Measurements from ENCODE around the gene EEPD1.

EEPD1 gene

GRCh38 chr7:36192053-36192824 is 39.2 kb downstream of the EEPD1 start:
- no peak for DNase-seq

- no peak for DNase-seq
These were observed 39.8 kb downstream of the EEPD1 start for GRCh38 chr7:36192877-36193276.

- DNase-seq = no peak
These were observed 45.8 kb downstream of the EEPD1 start for GRCh38 chr7:36198854-36199266.

- DNase-seq = no peak
These were observed 46.3 kb downstream of the EEPD1 start for GRCh38 chr7:36199329-36199728.

GRCh38 chr7:36201122-36201723 is 48.2 kb downstream of the EEPD1 start:
- DNase-seq = no peak

- no peak for DNase-seq
These were observed 49.3 kb downstream of the EEPD1 start for GRCh38 chr7:36202398-36202797.

GRCh38 chr7:36203071-36203790 is 50.2 kb downstream of the EEPD1 start:
- DNase-seq = no peak

- DNase-seq = no peak
These were observed 51.1 kb downstream of the EEPD1 start for GRCh38 chr7:36204044-36204663.

- no peak for DNase-seq
These were observed 52.0 kb downstream of the EEPD1 start for GRCh38 chr7:36204929-36205635.

- DNase-seq = no peak
These were observed 52.7 kb downstream of the EEPD1 start for GRCh38 chr7:36205803-36206202.

GRCh38 chr7:36207451-36208291 is 54.6 kb downstream of the EEPD1 start:
- DNase-seq = no peak

GRCh38 chr7:36208426-36208825 is 55.4 kb downstream of the EEPD1 start:
- DNase-seq = no peak

- DNase-seq = no peak
These were observed 56.2 kb downstream of the EEPD1 start for GRCh38 chr7:36208997-36209813.

- no peak for DNase-seq
These were observed 56.7 kb downstream of the EEPD1 start for GRCh38 chr7:36209814-36210183.

- DNase-seq = no peak
These were observed 57.4 kb downstream of the EEPD1 start for GRCh38 chr7:36210291-36210922.

- no peak for DNase-seq
These were observed 61.8 kb downstream of the EEPD1 start for GRCh38 chr7:36214608-36215456.

- no peak for DNase-seq
These were observed 62.4 kb downstream of the EEPD1 start for GRCh38 chr7:36215457-36215765.

GRCh38 chr7:36216063-36216684 is 63.1 kb downstream of the EEPD1 start:
- no peak for DNase-seq

All from activated CD8-positive, alpha-beta memory T cell treated with anti-CD3 and anti-CD28 coated beads for 24 hours (primary cell).